Lower lobe of right lung (tissue), 2 donors: Measurements from ENCODE around the gene BCL2L11. TPM values are rescaled to one million over a fixed set of nuclear protein-coding genes. Genes with fewer than 3 reads are reported as not detected.

ENCODE experiments used
- ATAC-seq, 2 donors: fragments of 200-7000 bp; cut with Tn5 transposase; one replicate each; pipeline ENCODE4 v1.9.1; 2020 to 2022; ENCODE audit warnings: mild to moderate bottlenecking in 2 of 2, moderate library complexity in 2 of 2
- DNase-seq: peaks from one replicate; pipeline ENCODE4 v3.0.0-alpha.2; 2020
- H3K27ac ChIP-seq: fragments of 200-600 bp; one replicate; pipeline ENCODE4 v1.8.0; 2022
- H3K27me3 ChIP-seq: fragments of 200-600 bp; one replicate; pipeline ENCODE4 v1.8.0; 2022; ENCODE audit warnings: low read depth
- H3K36me3 ChIP-seq: fragments of 200-600 bp; one replicate; pipeline ENCODE4 v1.8.0; 2022; ENCODE audit warnings: mild to moderate bottlenecking
- H3K4me1 ChIP-seq: fragments of 200-600 bp; one replicate; pipeline ENCODE4 v1.8.0; 2022
- H3K4me3 ChIP-seq: fragments of 200-600 bp; one replicate; pipeline ENCODE4 v1.8.0; 2022; ENCODE audit warnings: mild to moderate bottlenecking
- H3K9me3 ChIP-seq: fragments of 200-600 bp; one replicate; pipeline ENCODE4 v1.8.0; 2022
- CTCF ChIP-seq: fragments of 200-600 bp; IDR thresholded peaks from one replicate; pipeline ENCODE4 v1.8.0; 2022; ENCODE audit warnings: antibody characterized with exemption, mild to moderate bottlenecking
- intact Hi-C: fragments of 100-400 bp; cut with DNase I; formaldehyde crosslinking; loops from one replicate; pipeline ENCODE4 v1.11.0; 2022
- total RNA-seq: library from RNA; stranded (reverse); fragmentation: NEBNext Ultra II Directional; extraction: Animal tissue kit (Norgen Biotek cat#: 25700); gene quantifications from one replicate; pipeline ENCODE4 v1.2.1, GENCODE V29; 2021
- donor health status: DM: no; HTN: yes; CAD: no; lungs with severe emphysema.

The BCL2L11 gene
- total RNA-seq, 1 donor from 2014 or later: 23.7 TPM

- Histone ChIP-seq H3K4me1 (no peaks in the 10 kb centered on the region), H3K9me3 (no peaks in the 10 kb centered on the region), H3K27ac (no peak overlapping the region), H3K27me3 (no peaks in the 10 kb centered on the region), H3K36me3 (peaks cover 11% of the 10 kb centered on the region), H3K4me3 (no peak overlapping the region)
- DNase-seq: no peak
- ATAC-seq: no peak
- no peak for TF ChIP-seq CTCF
- intact Hi-C loops: no loop called here
Observed at GRCh38 chr2:111139637-111140317, 19.1 kb downstream of the BCL2L11 start.

GRCh38 chr2:111140815-111141214 is 20.1 kb downstream of the BCL2L11 start:
- Histone ChIP-seq H3K36me3 (peaks cover 12% of the 10 kb centered on the region), H3K9me3 (no peaks in the 10 kb centered on the region), H3K4me1 (no peaks in the 10 kb centered on the region), H3K27ac (no peak overlapping the region), H3K4me3 (no peak overlapping the region), H3K27me3 (no peaks in the 10 kb centered on the region)
- intact Hi-C loops: no loop called here
- TF ChIP-seq CTCF: no peak
- DNase-seq (no peak), ATAC-seq (no peak)

- DNase-seq: no peak
- intact Hi-C loops: no loop called here
- Histone ChIP-seq H3K27me3 (no peaks in the 10 kb centered on the region), H3K27ac (no peak overlapping the region), H3K36me3 (peaks cover 12% of the 10 kb centered on the region), H3K9me3 (no peaks in the 10 kb centered on the region), H3K4me1 (no peaks in the 10 kb centered on the region), H3K4me3 (no peak overlapping the region)
- ATAC-seq: no peak
- TF ChIP-seq CTCF: no peak
Observed at GRCh38 chr2:111142101-111142500, 21.4 kb downstream of the BCL2L11 start.

- ATAC-seq (no peak), DNase-seq (no peak)
- no peak overlapping the region for H3K27ac ChIP-seq
- TF ChIP-seq CTCF: no peak
- H3K36me3 ChIP-seq: peaks cover 12% of the 10 kb centered on the region
- H3K4me1 ChIP-seq: peaks cover 3% of the 10 kb centered on the region
- no peak overlapping the region for H3K4me3 ChIP-seq
- H3K9me3 ChIP-seq: no peaks in the 10 kb centered on the region
- H3K27me3 ChIP-seq: no peaks in the 10 kb centered on the region
- intact Hi-C loops: no loop called here
Observed at GRCh38 chr2:111143107-111143842, 22.6 kb downstream of the BCL2L11 start.

- H3K9me3 ChIP-seq: no peaks in the 10 kb centered on the region
- TF ChIP-seq CTCF: no peak
- ATAC-seq: no peak
Observed at GRCh38 chr2:111143843-111144198, 23.1 kb downstream of the BCL2L11 start.

More at GRCh38 chr2:111143843-111144198, 23.1 kb downstream of the BCL2L11 start:
- intact Hi-C loops: no loop called here
- H3K27me3 ChIP-seq: no peaks in the 10 kb centered on the region
- no peak overlapping the region for H3K27ac ChIP-seq
- no peak for DNase-seq
- no peak overlapping the region for H3K4me3 ChIP-seq
- H3K4me1 ChIP-seq: peaks cover 3% of the 10 kb centered on the region
- H3K36me3 ChIP-seq: peaks cover 12% of the 10 kb centered on the region
